Measurements from ENCODE around the gene CEACAM16.

Gene CEACAM16

DNA sequence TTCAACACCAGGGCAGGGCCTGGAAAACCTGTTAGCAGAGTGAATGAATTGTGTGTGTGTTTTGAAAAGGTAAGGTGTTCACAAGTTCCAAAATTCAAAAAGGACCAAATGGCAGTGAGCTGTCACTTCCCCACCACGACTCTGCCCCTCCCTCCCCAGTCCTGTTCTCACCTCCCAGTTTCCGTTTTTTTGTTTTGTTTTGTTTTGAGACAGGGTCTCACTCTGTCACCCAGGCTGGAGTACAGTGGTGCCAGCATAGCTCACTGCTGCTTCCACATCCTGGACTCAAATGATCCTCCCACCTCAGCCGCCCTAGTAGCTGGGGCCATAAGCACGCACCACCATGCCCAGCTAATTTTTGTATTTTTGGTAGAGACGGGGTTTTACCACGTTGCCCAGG is 29.2 kb downstream of the CEACAM16 start:
- TF ChIP-seq, protein P1, sequence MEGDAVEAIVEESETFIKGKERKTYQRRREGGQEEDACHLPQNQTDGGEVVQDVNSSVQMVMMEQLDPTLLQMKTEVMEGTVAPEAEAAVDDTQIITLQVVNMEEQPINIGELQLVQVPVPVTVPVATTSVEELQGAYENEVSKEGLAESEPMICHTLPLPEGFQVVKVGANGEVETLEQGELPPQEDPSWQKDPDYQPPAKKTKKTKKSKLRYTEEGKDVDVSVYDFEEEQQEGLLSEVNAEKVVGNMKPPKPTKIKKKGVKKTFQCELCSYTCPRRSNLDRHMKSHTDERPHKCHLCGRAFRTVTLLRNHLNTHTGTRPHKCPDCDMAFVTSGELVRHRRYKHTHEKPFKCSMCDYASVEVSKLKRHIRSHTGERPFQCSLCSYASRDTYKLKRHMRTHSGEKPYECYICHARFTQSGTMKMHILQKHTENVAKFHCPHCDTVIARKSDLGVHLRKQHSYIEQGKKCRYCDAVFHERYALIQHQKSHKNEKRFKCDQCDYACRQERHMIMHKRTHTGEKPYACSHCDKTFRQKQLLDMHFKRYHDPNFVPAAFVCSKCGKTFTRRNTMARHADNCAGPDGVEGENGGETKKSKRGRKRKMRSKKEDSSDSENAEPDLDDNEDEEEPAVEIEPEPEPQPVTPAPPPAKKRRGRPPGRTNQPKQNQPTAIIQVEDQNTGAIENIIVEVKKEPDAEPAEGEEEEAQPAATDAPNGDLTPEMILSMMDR (IDR thresholded peaks at IDR 0.05; ENCODE audit: low read depth, low read length, missing control alignments): no peak
- H3K4me3 ChIP-seq (ENCODE audit: low read depth, low read length): no peak overlapping the region
- no peak for DNase-seq (ENCODE audit: low read depth)

DNA sequence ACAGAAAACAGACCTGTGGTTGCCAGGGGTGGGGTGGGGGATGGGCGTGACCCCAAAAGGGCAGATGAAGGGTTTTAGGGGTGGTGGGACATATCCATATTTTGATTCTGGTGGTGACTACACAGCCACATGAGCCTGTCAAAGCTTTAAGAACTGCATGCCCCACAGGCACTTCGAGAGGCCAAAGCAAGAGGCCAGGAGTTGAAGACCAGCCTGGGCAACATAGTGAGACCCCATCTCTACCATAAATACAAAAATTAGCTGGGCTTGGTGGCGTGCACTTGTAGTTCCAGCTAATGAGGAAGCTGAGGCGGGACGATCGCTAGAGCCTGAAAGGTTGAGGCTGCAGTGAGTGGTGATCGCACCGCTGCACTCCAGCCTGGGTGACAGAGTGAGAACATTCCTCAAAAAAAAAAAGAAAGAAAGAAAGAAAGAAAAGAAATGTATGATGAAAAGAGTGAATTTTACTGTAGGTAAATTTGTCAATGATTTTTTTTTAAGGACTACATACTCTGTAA is 30.6 kb downstream of the CEACAM16 start:
- no peak overlapping the region for H3K4me3 ChIP-seq (ENCODE audit: low read depth, low read length)
- TF ChIP-seq, protein P1 (IDR thresholded peaks at IDR 0.05; ENCODE audit: low read depth, low read length, missing control alignments): no peak
- DNase-seq (ENCODE audit: low read depth): no peak

DNA sequence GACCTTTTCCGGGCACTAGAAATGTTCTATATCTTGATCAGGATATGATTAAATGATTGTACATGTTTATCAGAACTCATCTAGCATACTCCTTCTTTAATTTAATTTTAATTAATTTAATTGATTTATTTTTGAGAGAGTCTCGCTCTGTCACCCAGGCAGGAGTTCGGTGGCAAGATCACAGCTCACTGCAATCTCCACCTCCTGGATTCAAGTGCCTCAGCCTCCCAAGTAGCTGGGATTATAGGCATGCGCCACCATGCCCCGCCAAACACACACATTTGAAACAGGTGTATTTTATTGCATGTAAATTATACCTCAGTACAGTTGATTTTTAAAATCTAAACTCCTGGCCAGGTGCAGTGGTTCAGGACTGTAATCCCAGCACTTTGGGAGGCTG is 32.1 kb downstream of the CEACAM16 start:
- DNase-seq (ENCODE audit: low read depth): no peak
- TF ChIP-seq, protein P1 (IDR thresholded peaks at IDR 0.05; ENCODE audit: low read depth, low read length, missing control alignments): no peak
- no peak overlapping the region for H3K4me3 ChIP-seq (ENCODE audit: low read depth, low read length)

DNA sequence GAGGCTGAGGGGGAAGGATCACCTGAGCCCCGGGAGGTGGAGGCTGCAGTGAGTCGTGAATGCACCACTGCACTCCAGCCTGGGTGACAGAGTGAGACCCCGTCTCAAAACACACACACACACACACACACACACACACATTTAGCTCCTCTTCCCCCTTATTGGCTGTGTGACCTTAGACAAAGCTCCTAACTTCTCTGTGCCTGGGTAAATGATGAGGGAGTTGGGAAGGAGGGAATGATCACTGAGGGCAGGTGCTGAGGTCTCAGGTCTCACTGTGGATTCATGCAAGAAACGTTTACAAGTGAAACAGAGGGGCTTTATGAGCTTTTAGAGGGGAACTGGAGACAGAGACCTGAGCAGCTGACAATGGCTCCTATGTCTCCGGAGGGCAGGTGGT is 32.7 kb downstream of the CEACAM16 start:
- DNase-seq (ENCODE audit: low read depth): no peak
- no peak overlapping the region for H3K4me3 ChIP-seq (ENCODE audit: low read depth, low read length)
- TF ChIP-seq, protein P1 (IDR thresholded peaks at IDR 0.05; ENCODE audit: low read depth, low read length, missing control alignments): no peak

DNA sequence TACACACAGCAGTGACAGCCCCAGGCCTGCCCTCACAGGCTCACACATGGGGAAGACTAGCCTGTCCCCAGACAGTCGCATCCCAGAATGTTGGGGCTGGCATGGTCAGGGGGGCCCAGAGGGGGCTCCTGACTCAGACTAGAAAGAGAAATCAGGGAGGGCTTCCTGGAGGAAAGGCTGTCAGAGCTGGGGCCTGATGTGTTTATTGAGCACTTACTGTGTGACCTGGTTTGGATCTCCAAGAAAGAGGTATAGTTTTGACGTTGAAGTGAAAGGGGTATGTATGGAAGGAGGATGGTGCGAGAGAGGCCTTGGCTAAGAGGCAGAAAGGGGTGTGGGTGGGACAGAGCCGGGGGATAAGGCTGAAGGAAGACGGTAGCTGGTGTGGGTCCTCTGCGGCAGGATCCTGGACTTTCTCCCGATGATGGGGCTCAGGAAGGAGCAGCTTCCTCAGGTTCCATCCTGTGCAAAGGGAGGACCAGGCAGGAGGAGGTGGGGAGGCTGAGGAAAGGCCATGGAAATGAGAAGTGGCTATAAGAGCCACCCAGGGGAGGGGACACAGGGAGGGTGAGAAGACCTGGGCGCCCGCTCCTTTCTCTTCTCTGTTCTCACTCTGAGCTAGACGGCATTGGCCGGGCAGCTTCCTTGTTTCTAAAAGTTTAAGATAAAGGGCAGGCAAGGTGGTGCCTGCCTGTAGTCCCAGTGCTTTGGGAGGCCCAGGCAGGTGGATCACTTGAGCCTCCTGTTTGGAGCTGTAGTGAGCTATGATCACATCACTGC is 33.5 kb downstream of the CEACAM16 start:
- no peak overlapping the region for H3K4me3 ChIP-seq (ENCODE audit: low read depth, low read length)
- TF ChIP-seq, protein P1 (IDR thresholded peaks at IDR 0.05; ENCODE audit: low read depth, low read length, missing control alignments): no peak
- no peak for DNase-seq (ENCODE audit: low read depth)

DNA sequence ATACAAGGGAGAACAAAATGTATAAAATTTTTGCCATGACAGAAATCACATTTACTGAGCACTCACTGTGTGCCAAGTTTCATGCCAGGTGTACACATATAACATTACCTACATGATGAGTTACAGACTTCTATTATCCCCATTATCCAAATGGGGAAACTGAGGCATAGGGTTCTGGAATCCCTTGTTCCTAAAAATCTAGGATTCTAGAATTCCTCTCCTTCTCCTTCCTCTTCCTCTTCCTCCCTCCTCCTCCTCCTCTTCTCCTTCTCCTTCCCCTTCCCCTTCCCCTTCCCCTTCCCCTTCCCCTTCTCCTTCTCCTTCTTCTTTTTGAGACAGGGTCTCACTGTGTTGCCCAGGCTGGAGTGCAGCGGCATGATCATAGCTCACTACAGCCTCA is 35.4 kb downstream of the CEACAM16 start:
- no peak overlapping the region for H3K4me3 ChIP-seq (ENCODE audit: low read depth, low read length)
- no peak for DNase-seq (ENCODE audit: low read depth)
- TF ChIP-seq, protein P1 (IDR thresholded peaks at IDR 0.05; ENCODE audit: low read depth, low read length, missing control alignments): no peak

DNA sequence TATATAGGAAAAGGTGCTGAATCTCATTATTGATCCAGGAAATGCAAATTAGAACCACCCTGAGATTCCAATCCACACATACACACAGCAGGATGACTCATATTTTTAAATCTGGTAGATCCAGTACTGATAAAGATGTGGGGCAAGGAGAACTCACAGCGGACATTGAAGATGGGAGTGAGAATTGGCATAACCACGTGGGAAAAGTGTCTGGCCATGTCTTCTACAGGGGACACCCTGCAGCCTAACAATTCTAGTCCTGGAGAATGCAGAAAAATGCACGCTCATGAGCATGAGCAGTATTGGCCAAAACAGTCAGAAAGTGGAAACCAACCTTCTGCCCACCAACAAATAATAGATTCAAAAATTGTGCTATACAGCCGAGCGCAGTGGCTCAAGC is 36.1 kb downstream of the CEACAM16 start:
- no peak for DNase-seq (ENCODE audit: low read depth)
- no peak overlapping the region for H3K4me3 ChIP-seq (ENCODE audit: low read depth, low read length)
- TF ChIP-seq, protein P1 (IDR thresholded peaks at IDR 0.05; ENCODE audit: low read depth, low read length, missing control alignments): no peak

Data from GM12864 (cell line).